Memory B cell (primary cell): ENCODE measurements around the gene LRP8.

ENCODE experiments used
- ATAC-seq: fragments of 150-1000 bp; cut with Tn5 transposase; 2 replicates; pipeline ENCODE4 v1.10.0; 2021; ENCODE audit warnings: low read depth, mild to moderate bottlenecking, moderate library complexity
- DNase-seq, 2 donors: peaks; one replicate each; pipeline ENCODE4 v3.0.0; 2022; ENCODE audit warnings: low spot score in 2 of 2
- H3K27ac Mint-ChIP-seq: one replicate; pipeline ENCODE4 v1.8.0; 2022; ENCODE audit warnings: mild to moderate bottlenecking, moderate library complexity, mixed read lengths
- H3K27me3 Mint-ChIP-seq: one replicate; pipeline ENCODE4 v1.8.0; 2022; ENCODE audit warnings: mixed read lengths
- H3K36me3 Mint-ChIP-seq: one replicate; pipeline ENCODE4 v1.8.0; 2022; ENCODE audit warnings: mild to moderate bottlenecking, mixed read lengths
- H3K4me1 Mint-ChIP-seq: one replicate; pipeline ENCODE4 v1.8.0; 2022; ENCODE audit warnings: mixed read lengths
- H3K4me3 Mint-ChIP-seq: one replicate; pipeline ENCODE4 v1.8.0; 2022; ENCODE audit warnings: mild to moderate bottlenecking, moderate library complexity, mixed read lengths
- H3K9me3 Mint-ChIP-seq: one replicate; pipeline ENCODE4 v1.8.0; 2022; ENCODE audit warnings: mixed read lengths

LRP8 gene

GRCh38 chr1:53349968-53350852, 22.3 kb upstream of the LRP8 start:
- Mint-ChIP-seq H3K9me3 (no peaks in the 10 kb centered on the region), H3K27ac (no peak overlapping the region), H3K4me3 (no peak overlapping the region), H3K27me3 (no peaks in the 10 kb centered on the region), H3K4me1 (peaks cover 8% of the 10 kb centered on the region), H3K36me3 (no peaks in the 10 kb centered on the region)
- peak in 1 of 2 donors; percentile 9 for DNase-seq
- ATAC-seq, result no peak

GRCh38 chr1:53349369-53349835, 21.5 kb upstream of the LRP8 start:
- no peaks in the 10 kb centered on the region for H3K27me3 Mint-ChIP-seq
- H3K4me3 Mint-ChIP-seq, result no peak overlapping the region
- no peaks in the 10 kb centered on the region for H3K36me3 Mint-ChIP-seq
- H3K9me3 Mint-ChIP-seq, result no peaks in the 10 kb centered on the region
- ATAC-seq (no peak), DNase-seq (peak in 1 of 2 donors; percentile 7)
- H3K27ac Mint-ChIP-seq, result no peak overlapping the region
- peaks cover 8% of the 10 kb centered on the region for H3K4me1 Mint-ChIP-seq

- H3K36me3 Mint-ChIP-seq, result no peaks in the 10 kb centered on the region
- H3K4me1 Mint-ChIP-seq, result peaks cover 8% of the 10 kb centered on the region
- DNase-seq, result peak in 1 of 2 donors; percentile 4
- ATAC-seq, result no peak
- H3K4me3 Mint-ChIP-seq, result no peak overlapping the region
- no peak overlapping the region for H3K27ac Mint-ChIP-seq
- H3K27me3 Mint-ChIP-seq, result no peaks in the 10 kb centered on the region
- no peaks in the 10 kb centered on the region for H3K9me3 Mint-ChIP-seq
These were observed 20.9 kb upstream of the LRP8 start for GRCh38 chr1:53348486-53349368.

- Mint-ChIP-seq H3K36me3 (no peaks in the 10 kb centered on the region), H3K27me3 (no peaks in the 10 kb centered on the region), H3K9me3 (no peaks in the 10 kb centered on the region), H3K27ac (peak overlapping the region; percentile 20), H3K4me1 (peaks cover 8% of the 10 kb centered on the region), H3K4me3 (no peak overlapping the region)
- ATAC-seq, result no peak
- DNase-seq, result peak in 1 of 2 donors; percentile 3
These were observed 18.9 kb upstream of the LRP8 start for GRCh38 chr1:53346814-53347176.

- H3K4me3 Mint-ChIP-seq, result no peak overlapping the region
- H3K36me3 Mint-ChIP-seq, result no peaks in the 10 kb centered on the region
- ATAC-seq (no peak), DNase-seq (peak in 1 of 2 donors; percentile 8)
- H3K27ac Mint-ChIP-seq, result no peak overlapping the region
- H3K27me3 Mint-ChIP-seq, result no peaks in the 10 kb centered on the region
- peaks cover 8% of the 10 kb centered on the region for H3K4me1 Mint-ChIP-seq
- no peaks in the 10 kb centered on the region for H3K9me3 Mint-ChIP-seq
These were observed 18.3 kb upstream of the LRP8 start for GRCh38 chr1:53345996-53346813.

GRCh38 chr1:53344921-53345838, 17.3 kb upstream of the LRP8 start:
- Mint-ChIP-seq H3K27ac (no peak overlapping the region), H3K4me1 (peaks cover 8% of the 10 kb centered on the region), H3K9me3 (no peaks in the 10 kb centered on the region), H3K36me3 (no peaks in the 10 kb centered on the region), H3K27me3 (no peaks in the 10 kb centered on the region), H3K4me3 (no peak overlapping the region)
- peak; percentile 72 for ATAC-seq
- peak in 1 of 2 donors; percentile 10 for DNase-seq

GRCh38 chr1:53343831-53344668, 16.2 kb upstream of the LRP8 start:
- Mint-ChIP-seq H3K27ac (no peak overlapping the region), H3K27me3 (no peaks in the 10 kb centered on the region), H3K36me3 (no peaks in the 10 kb centered on the region), H3K4me1 (peaks cover 8% of the 10 kb centered on the region), H3K9me3 (no peaks in the 10 kb centered on the region), H3K4me3 (no peak overlapping the region)
- no peak for ATAC-seq
- DNase-seq, result peak in 1 of 2 donors; percentile 8

- no peaks in the 10 kb centered on the region for H3K9me3 Mint-ChIP-seq
- H3K4me3 Mint-ChIP-seq, result no peak overlapping the region
- no peak overlapping the region for H3K27ac Mint-ChIP-seq
- ATAC-seq (no peak), DNase-seq (no peak)
- no peaks in the 10 kb centered on the region for H3K36me3 Mint-ChIP-seq
- no peaks in the 10 kb centered on the region for H3K27me3 Mint-ChIP-seq
- H3K4me1 Mint-ChIP-seq, result peaks cover 8% of the 10 kb centered on the region
These were observed 15.0 kb upstream of the LRP8 start for GRCh38 chr1:53342735-53343470.

- H3K9me3 Mint-ChIP-seq, result no peaks in the 10 kb centered on the region
- peak in 1 of 2 donors; percentile 3 for DNase-seq
- H3K4me1 Mint-ChIP-seq, result peaks cover 8% of the 10 kb centered on the region
- H3K27me3 Mint-ChIP-seq, result no peaks in the 10 kb centered on the region
- ATAC-seq, result no peak
- no peak overlapping the region for H3K27ac Mint-ChIP-seq
- H3K36me3 Mint-ChIP-seq, result no peaks in the 10 kb centered on the region
- H3K4me3 Mint-ChIP-seq, result no peak overlapping the region
These were observed 14.3 kb upstream of the LRP8 start for GRCh38 chr1:53341961-53342707.

- no peaks in the 10 kb centered on the region for H3K36me3 Mint-ChIP-seq
- no peak overlapping the region for H3K27ac Mint-ChIP-seq
- H3K27me3 Mint-ChIP-seq, result no peaks in the 10 kb centered on the region
- no peak overlapping the region for H3K4me3 Mint-ChIP-seq
- peaks cover 5% of the 10 kb centered on the region for H3K4me1 Mint-ChIP-seq
- no peak for ATAC-seq
- H3K9me3 Mint-ChIP-seq, result no peaks in the 10 kb centered on the region
- DNase-seq, result peak in 1 of 2 donors; percentile 6
These were observed 13.6 kb upstream of the LRP8 start for GRCh38 chr1:53341521-53341895.
